ENCODE results near the gene IL21R.
A peak's percentile ranks its signal among the peaks of the same experiment; 100 is the strongest.
"Not testable (repeated sequence)": the region's sequence is repeated elsewhere in the genome, so short reads cannot be mapped to it uniquely, and the experiment has no call there.

Gene IL21R

DNA sequence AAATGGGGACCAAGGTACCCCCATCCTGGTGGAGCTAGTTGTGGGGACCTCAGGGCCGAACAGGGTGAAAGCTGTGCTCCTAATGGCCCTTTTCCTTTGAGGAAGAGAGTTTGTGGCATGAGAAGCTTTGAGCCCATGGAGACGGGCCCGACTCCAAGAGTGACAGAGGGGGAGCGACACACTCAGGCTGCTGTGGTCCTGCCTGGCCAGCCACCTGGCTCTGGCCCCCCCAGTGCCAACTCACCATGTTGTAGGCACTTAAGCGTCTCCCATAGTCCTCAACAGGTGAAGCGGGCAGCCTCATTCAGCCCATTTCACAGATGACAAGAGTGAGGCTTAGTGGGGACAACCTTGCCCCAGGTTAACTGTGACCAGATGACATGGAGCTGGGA, 1.6 kb downstream of the IL21R start:
- no peak for DNase-seq

DNA sequence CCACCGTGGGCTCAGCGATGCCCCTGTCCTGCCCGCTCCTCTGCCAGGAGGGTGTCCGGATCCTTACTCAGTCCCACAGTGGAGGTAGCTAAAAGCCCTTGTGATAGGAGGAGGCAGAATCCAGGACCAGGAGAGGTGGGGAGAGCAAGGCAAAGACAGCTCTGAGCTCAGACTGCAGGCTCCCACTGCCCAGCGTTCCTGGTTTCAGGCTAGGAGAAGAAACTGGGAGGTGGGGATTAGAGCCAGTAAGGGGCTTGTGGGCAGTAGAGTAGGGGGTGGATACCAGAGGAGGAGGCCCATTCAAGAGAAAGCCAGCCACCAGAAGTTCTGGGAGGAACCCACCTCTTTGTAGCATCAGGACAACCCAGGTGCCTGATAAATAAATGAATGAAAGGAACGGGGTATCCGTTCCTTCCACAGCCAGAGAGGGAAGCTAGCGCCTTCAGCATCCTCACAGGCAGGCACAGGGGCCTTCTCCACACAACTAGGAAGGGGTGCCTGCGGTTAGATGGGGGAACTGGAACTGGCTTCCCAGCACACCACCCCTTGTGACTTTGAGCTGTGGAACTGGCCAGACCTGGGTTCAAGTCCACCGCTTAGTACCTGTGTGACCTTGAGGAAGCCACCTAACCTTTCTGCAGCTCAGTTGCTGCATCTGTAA, 2.3 kb downstream of the IL21R start:
- no peak for DNase-seq

DNA sequence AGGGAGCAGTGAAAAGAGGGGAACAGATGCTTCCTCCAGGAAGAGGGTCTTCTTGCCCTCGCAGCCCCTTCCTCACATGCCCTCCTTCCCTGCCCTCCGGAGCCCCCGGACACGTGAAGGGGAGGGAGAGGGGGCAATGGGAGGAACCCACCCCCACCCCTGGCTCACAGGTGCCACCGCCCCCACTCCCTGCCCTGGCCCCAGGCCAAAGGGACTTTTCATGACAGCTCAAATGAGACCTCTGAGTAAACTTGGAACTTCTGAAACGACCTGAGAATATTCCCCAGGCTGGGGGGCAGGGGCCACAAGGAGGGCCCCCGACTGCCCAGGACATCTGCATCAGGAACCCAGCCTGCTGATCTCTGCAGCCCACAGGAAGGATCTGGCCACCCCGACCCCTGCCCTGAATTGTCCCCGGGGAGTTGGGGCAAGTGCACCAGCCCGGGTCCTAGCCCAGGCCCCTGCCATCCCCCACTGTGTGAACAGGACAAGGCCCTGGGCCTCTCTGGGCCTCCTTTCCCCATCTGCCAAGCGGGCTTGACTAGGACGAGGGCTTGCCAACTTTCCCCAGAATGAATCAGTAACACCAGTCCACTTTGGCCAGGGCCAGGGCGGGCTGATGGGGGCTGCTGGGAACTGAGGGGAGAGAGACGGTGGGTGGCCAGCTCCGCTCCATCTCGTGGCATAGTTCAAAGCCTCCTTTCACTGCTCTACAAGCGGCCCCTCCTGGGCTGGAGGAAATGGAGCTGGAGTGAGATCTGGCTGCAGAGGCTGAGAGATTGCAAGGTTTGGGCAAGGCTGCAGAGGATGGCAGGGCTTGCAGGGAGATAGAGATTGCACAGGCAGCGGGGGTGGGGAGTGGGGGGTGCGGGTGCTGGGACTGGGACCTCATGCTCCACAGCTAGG, 3.8 kb downstream of the IL21R start:
- DNase-seq = peak; percentile 52

DNA sequence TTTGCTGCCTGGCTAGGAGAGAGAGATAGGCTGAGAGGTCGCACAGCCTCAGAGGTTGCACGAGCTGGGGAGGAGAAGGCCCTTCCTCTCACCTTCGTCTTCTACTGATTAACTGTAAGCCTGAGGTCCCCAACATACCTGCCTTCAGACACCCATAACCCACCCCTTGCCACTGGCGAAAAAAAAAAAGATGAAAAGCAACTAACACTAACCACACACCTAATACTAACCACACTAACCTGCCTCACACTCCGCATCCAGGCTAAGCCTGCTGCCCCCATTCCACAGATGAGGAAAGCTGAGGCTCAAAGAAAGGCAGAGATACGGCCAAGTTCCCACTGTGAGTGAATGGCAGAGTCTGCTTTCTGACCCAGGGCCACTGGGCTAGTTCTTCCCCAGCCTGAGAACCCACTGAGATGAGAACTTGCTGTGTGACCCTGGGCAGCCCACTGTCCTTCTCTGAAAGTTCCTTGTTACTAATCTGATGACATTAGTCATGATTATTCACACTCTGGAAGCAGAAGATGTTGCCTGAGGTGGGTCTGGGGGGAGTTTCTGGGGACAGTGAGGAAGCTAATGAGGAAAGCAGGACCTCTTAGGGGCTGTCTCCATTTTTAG, 4.6 kb downstream of the IL21R start:
- DNase-seq = no peak

DNA sequence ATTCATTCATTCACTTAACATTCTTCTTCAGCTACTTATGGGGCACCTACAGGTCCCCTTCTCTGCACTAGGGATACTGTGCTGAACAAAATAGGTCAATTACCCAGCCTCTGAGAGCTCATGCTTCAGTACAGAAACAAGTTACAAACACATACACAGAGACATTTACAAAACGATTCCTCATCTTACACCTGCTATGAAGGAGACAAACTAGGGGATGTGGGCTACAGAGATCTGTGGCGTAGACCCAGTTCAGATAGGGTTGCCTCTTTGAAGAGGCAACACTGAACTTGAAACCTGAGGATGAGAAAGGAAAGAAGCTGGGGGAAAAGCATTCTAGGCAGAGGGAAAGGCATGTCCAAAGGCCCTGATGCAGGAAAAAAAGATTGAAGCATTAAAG, 5.2 kb downstream of the IL21R start:
- DNase-seq = no peak

DNA sequence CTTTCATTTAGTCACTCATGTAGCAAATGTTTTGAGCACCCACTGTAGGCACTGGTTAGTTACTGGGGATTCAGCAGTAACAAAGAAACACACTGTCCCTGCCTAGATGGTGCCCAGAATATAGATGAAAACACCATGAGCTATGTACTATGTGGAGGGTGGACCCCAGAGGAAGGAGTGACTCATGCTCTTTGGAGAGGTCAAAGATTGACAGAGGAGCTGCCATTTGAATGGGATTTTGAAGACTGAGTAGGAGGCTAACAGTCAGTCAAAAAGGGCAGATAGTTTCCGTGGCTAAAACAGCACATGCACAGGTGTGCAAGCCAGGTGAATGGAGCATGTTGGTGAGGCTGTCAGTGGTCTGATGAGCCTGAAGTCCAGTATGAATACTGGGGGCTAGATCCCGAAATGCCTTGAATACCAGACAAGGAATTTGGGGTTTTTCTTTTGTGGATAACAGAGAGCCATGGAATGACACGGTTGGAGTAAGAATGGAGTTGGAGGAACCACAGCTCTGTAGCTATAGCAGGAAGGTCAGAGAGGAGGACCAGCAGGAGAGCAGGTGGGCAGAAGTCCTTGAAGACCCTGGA, 6.1 kb downstream of the IL21R start:
- no peak for DNase-seq

DNA sequence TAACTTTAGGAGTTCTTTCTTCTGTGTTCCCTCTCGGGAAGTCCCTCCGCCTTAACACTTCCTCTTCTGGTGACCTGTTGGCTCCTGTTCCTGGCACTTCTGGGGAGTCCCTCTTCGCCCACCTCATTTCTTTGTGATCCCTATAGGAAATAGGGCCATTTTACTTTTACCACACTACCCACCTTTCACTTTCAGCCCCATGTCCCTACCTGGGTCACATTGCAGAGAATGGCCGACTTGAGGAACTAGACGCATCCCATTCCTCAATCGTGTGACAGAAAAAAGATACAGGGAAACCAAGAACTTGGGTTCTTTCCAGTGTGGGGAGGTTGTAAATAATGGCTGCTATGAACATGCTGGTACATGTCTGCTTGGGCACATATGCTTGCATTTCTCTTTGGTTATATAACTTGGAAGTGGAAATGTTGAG, 6.6 kb downstream of the IL21R start:
- no peak for DNase-seq

DNA sequence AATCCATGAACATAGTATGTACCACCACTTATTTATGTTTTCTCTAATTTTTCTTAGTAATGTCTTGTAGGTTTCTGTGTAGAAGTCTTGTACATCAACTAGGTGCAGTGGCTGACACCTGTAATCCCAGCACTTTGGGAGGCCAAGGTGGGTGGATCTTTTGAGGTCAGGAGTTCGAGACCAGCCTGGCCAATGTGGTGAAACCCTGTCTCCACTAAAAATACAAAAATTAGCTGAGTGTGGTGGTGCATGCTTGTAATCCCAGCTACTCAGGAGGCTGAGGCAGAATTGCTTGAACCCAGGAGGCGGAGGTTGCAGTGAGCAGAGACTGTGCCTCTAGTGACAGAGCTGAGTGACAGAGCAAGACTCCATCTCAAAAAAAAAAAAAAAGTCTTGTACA, 8.0 kb downstream of the IL21R start:
- DNase-seq = not testable (repeated sequence)

DNA sequence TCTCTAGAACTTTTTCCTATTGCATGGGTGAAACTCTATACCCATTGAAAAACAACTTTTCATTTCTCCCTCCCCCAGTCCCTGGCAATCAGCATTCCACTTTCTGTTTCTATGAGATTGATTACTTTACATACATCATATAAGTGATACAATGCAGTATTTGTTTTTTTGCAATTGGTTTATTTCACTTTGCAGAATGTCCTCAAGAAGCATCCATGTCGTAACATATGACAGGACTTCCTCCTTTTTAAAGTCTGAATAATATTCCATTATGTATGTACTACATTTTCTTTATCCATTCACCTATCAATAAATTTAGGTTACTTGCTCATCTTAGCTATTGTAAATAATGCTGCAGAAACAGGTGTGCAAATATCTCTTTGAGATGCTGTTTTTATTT, 8.8 kb downstream of the IL21R start:
- DNase-seq = no peak

DNA sequence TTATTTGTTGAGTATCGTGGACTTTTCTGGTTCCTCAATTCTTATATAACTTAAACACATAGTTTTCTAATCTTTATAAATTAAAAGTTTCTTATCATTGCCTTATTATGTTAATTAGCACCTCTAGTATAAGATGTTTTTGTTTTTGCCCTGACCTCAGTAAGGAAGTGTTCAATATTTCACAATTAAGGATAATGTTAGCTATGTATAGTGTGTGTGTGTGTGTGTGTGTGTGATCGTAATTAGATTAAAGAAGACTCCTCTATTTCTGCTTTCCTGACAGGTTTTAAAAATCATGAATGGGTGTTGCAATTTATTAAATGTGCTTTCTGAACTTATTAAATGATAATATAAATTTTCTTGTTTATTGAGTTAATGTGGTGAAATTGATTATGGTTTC, 12.0 kb downstream of the IL21R start:
- DNase-seq = no peak

DNA sequence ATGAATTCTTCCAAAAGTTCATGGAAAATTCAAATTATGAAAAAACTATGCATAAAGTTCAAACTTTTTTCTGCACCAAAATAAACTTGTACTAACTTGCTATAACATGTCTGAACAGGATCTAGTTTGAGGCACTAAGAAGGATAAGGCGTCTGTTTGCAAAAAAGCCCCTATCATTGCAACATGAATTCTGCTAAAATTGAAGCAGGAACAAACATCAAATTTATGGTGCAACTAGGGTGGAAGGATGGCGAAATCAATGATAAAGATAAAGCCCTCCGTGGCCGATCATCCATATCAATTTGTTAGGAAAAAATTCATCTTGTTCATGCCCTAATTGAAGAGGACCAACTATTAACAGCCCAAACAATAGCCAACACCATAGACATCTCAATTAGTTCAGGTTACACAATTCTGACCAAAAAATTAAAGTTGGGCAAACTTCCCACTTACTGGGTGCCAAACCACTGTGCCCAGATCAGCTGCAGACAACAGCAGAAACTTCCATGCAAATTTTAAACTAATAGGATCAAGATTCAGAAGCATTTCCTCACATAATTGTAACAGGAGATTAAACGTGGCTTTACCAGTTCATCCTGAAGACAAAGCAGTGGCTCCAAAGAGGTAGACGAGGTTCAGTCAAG, 12.9 kb downstream of the IL21R start:
- DNase-seq = no peak

DNA sequence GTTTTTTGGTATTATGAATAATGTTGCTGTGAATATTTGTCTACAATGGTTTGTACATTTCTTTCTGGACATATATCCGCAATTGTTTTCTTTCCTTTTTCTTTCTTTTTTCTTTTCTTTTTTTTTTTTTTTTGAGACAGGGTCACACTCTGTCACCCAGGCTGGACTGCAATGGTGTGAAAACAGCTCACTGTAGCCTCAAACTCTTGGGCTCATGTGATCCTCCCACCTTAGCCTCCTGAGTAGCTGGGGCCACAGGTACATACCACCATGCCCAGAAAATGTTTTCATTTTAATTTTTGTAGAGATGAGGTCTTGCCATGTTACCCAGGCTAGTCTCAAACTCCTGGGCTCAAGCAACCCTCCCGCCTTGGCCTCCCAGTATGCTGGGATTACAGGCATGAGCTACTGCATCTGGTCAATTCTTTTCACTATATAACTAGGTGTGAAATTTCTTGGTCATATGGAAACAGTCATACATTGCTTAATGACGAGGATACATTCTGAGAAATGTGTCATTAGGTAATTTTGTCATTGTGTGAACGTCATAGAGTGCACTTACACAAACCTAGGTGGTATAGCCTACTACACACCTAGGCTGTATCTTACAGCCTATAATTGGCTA, 15.2 kb downstream of the IL21R start:
- no peak for DNase-seq

DNA sequence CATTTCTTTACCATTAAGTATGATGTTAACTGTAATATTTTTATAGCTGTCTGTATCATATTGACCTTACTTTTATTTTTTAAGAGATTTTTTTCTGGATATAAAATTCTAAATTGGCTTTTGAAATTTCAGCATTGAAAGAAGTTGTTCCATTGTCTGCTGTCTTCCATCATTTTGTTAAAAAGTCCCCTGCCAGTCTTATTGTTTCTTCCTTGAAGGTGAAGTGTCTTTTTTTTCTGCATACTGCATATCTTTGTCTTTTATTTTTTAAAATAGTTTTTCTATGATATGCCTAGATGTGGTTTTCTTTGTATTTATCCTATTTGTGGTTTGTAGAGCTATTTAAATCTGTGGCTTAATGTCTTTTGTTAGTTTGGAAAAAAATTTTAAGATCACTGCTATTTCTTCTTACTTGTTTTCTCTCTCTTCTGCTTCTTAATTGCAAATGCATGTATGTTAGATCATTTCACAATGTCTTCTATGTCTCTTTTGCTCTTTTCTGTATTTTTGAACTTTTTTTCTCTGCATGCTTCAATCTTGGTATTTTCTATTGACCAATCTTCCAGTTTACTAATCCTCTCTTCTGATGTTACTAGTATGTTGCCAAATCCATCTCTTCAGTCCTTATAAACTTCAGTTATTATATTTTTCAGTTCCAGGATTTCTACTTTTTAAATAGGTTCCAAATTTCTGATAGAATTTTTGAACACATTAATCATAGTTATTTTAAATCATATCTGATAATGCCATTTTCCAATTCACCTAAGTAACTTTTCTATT, 20.2 kb downstream of the IL21R start:
- no peak for DNase-seq

DNA sequence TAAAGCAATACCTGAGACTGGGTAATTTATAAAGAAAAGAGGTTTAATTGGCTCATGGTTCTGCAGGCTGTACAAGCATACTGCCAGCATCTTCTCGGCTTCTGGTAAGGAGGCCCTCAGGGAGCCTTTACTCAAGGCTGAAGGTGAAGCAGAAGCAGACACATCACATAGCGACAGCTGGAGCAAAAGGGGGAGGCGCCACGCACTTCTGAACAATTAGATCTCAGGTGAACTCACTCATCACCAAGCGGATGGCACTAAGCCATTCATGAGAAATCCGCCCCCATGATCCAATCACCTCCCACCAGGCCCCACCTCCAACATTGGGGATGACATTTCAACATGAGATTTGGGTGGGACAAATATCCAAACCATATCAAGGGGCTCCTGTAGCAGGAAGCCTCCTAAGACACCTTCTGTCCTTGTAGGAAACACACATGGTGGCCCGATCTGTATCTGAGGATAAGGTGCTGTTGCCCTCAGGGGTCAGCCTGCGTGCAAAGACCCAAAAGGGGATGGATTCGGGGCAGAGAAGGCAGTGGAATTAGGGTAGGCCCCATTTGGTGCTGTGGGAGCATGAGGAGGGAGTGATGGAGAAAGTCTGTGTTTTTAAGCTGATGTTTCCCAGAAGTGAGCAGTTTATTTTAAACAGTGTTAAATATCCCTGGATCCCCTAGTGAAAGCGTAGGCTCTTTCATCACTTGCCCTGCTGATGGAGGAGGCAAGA, 23.0 kb downstream of the IL21R start:
- peak; percentile 4 for DNase-seq

DNA sequence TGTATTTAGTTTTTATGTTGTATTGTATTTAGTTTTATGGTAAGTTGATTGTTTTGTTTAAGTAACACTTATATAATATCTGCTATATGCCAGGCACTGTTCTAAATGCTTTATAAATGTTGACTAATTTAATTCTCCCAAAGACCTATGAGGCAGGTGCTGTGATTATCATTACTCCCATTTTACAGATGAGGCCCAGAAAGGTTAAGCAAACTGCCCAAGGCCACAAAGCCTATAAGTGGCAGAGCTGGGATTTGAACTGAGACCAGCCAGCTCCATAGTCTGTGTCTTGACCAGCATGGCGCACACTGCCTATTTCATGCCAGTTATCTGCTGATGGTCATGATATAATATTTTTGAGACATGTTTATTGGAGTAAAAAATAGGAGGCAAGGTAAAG, 24.0 kb downstream of the IL21R start:
- no peak for DNase-seq

DNA sequence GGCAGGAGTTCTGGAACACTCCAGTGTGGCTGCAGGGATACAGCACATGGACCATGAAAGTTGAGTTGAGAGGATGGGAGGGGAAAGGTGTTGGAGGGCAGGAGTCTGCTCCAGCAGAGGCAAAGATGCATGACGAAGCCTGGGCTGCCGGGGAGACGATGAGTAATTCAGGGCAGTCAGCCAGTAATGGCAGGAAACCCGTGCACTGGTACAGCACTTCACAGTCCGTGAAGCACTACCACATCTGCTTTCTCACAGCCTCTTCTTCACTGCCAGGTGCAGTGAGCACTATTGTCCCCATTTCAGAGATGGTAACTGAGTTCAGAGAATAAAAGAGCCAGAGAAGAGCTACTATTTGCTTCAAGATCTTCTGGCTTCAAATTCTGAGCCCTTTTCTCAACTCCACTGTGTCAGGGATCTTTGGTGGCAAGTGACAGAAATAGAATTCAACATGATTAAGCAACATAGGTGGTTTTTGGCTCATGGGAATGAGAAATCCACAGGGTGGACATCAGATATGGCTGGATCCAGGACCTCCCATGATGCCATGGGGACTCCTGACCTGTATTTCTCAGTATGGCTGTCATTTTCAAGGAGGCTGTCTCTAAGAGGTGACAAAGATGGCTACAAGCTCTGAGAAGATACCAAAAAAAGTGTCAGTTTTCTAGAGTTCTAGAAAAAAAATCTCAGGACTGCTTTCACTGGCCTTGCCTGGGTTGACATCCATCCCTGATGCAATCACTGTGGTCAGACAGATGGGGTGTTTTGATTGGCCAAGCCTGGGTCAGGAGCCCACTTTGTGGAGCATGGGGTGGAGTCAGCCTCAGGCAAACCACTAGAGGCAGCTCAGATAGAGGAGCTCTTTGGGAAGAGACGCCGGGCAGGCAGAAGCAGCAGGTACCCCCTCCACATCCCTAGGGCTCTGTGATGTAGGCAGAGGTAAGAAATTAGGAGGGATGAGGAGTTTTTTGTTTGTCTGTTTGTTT, 24.7 kb downstream of the IL21R start:
- DNase-seq = peak; percentile 29

DNA sequence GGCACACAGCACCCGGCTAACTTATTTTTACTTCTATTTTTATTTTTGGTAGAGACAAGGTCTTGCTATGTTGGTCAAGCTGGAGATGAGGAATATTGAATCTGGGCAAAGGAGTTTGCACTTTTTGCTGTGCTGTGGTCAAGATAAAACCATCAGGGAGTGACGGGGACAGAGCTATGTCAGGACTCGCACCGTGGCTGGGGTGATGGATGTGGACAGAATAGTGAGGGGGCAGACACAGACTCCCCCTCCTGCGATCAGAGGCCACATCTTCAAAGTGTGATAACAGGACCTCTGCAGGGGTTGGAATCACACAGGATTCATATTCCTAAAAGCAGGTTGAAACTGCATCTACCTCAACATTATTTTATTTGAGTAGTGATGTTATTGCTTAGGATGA, 25.6 kb downstream of the IL21R start:
- DNase-seq = peak; percentile 7

DNA sequence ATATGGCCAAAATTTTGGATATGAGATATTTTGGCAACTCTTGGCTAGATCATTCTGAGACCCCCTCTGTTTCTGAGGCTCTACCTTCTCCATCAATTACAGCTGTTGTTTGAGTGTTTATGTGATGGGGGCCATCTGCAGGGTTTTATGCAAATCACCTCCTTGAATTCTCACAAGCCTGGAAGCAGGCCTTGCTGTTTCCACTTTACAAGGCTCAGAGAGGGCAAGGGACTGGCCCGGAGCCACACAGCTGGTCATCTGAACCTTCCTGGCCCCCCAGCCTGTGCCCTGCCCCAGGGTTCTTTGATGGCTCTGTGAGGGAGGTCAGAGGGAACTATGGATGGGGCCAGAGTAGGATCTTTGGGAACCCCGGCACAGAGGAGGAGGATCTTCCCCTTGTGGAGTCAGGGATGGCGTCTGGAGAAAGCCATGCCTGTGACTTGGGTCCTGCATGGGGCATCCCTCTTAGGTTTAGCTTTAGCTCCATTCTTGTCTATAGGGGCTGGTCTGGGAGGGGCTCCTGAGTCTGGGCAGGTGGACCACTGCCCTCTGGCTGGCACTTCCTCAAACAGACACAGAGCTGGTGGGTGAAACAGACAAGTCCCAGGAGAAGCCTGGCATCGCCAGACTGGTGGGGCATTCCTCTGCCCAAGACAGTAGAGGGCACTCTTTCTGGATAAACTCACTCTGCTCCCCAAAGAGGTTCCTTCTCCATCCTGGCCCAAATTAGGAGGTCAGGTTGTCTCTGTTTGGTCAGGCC, 26.2 kb downstream of the IL21R start:
- peak; percentile 6 for DNase-seq

DNA sequence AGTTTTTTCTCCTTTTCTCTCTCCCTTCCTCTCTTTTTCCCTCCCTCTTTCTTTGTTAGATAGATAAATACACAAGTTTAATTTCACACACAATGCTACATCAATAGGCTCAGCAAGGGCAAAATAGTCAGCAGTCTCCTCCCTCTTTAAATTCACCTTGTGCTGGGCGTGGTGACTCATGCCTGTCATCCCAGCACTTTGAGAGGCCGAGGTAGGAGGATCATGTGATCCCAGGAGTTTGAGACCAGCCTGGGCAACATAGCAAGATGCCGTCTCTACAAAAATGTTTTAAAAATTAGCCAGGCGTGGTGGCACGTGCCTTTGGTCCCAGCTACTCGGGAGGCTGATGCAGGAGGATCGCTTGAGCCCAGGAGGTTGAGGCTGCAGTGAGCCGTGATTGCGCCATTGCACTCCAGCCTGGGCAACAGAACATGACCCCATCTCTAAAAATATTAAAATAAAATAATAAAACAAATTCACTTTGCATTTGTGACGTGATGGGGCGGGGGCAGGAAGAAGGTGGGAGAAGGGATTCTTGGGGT, 27.4 kb downstream of the IL21R start:
- DNase-seq = peak; percentile 10

Data from right forelimb (tissue), 1 donor.